HG02763 (cell line): Measurements from ENCODE around the gene CXCL5.
"Not testable (repeated sequence)": the region's sequence is repeated elsewhere in the genome, so short reads cannot be mapped to it uniquely, and the experiment has no call there.

Source experiments
- ATAC-seq: cut with Tn5 transposase; IDR thresholded peaks from one replicate; pipeline ENCODE4 v1.9.1; 2021; ENCODE audit warnings: mild to moderate bottlenecking, moderate library complexity; ENCODE audit not compliant: unreplicated experiment

Gene CXCL5

GRCh38 chr4:74015126-74015780 is 16.8 kb upstream of the CXCL5 start:
- ATAC-seq: no peak

GRCh38 chr4:74014332-74014731 is 15.9 kb upstream of the CXCL5 start:
- no peak for ATAC-seq

DNA sequence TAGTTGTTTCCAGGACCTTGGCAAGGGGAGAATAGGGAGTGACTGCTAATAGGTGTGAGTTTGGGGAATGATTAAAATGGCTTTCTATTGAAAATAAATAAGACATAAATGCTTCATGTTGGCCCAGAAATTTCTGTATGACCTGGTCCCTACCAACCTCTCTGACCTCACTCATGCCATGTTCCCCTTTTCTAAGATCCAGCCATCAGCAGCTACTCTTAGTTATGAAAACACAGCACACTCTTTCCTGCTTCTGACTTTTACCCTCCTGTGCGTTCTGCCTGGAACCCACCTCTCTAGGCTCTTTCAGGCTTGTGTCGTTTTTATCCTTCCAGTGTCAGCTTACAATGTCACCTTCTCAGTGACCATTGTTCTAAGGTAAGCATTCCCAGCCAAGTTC is 14.8 kb upstream of the CXCL5 start:
- ATAC-seq: no peak

- no peak for ATAC-seq
Measured at GRCh38 chr4:74012130-74012529, 13.7 kb upstream of the CXCL5 start.

DNA sequence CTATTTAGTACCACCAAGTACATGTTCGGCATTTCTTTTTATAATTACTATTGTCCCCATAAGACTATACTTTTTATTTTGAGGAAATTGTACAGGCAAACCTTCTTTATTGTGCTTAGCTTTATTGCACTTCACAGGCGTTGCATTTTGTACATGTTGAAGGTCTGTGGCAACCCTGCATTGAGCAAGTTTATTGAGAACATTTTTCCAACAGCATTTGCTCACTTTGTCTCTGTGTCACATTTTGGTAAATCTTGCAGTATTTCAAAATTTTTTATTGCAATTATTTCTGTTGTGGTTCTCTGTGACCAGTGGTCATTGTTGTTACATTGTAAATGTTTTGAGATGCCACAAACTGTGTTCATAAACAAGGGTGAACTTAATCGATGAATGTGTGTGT is 10.8 kb upstream of the CXCL5 start:
- no peak for ATAC-seq

DNA sequence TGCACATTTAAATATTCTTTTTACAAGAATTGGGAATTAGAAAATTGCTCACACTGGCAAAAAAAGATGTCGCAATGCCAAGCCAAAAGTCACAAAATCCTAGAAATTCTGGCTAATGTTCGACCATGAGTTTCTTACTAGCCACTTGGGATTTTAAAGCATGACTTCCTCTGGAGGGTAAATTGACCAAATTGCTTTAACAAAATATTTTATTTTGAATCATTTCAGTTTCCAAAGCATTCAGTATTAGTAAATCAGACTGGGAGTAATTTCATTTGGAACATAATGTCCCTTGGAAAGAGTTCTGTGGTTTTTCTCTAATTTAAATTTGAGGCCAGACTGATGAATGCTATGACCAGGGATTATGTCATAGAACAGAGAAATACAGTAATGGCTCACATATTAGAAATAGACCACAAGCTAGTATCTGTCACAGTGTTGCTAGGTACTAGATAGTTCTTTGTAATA is 7.6 kb upstream of the CXCL5 start:
- no peak for ATAC-seq

DNA sequence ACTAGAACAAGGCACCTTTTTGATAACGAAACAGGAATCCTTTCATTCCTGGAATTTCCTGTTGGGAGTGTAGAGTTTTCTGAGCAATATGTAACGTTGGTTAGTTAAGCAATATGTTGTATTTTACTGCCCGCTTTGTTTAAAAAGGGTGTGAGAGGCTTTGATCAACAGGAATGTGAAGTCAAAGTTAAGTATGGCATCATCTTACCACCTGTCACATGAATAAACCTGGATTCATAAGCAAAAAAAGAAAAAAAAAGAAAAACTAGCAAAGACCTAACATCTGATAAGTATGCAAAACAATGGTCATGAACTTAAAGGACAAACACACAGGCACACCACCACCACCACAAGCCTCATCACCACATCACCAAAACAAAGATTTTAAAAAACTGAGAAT is 7.1 kb upstream of the CXCL5 start:
- ATAC-seq: no peak

DNA sequence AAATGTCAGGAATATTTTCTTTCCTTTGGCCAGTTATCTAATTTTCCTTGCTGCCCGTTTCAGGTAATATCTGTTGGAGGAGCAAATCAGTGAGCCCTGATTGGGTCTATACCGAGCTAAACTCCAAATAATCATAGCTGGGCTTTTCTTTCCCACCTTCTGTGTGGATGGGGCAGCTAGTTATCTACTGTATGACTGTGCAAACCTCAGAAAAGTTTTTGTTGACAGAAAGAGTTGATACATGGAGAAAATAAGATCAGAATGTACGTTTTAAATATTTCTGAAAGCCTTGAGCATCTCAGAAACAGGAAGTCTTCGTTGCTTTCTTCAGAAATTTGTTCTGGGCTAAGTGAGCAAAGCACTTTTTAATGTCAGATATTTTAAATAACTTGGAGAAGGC is 6.2 kb upstream of the CXCL5 start:
- ATAC-seq: no peak

DNA sequence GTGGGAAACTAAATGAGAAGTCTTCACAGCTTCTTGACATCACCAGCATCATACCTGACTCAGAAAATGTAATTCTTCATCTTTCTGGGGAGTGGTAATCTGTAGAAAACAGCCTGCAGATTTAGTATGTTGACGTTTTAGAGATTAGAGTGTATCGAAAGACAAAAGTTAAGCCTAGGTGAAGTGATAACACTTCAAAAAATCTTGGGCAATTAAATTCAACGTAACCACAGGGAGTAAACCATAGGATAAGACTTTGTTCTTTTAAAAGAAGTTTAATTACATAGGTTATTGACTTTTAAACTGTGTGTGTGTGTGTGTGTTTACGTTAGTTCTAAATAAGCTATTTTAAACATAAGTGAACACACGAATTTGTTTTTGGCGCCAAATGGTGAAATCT is 1.8 kb upstream of the CXCL5 start:
- ATAC-seq: no peak

DNA sequence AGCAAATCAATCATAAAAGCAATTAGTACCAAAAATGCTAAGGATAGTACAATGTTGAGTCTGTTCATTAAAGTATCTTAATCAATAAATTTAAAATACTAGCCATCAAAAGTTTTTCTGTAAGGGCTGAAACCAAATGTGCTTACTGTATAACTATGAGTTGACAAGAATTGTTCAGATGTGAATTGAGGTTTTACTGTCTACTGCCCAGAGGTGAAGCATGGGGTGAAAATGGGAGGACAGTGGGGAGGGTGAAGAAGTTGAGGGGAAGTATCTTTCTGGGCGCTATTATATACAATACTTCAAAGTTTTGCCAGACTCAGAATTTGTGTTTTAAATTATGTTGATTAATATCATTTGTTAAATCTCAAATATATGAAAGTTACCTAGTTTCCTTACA is 6.4 kb downstream of the CXCL5 start:
- ATAC-seq: no peak

DNA sequence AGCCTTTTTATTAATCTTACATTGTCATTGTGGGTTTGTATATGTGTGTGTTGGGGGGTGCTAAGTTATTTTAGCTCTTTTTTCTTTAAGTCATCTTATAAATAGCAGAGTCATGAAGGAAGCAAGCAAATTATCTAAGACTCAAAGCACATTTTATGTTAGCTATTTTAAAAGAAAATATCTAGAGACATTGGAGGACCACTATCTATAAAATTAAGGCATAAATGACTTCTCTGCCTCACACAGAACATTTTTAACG is 6.8 kb downstream of the CXCL5 start:
- ATAC-seq: no peak

DNA sequence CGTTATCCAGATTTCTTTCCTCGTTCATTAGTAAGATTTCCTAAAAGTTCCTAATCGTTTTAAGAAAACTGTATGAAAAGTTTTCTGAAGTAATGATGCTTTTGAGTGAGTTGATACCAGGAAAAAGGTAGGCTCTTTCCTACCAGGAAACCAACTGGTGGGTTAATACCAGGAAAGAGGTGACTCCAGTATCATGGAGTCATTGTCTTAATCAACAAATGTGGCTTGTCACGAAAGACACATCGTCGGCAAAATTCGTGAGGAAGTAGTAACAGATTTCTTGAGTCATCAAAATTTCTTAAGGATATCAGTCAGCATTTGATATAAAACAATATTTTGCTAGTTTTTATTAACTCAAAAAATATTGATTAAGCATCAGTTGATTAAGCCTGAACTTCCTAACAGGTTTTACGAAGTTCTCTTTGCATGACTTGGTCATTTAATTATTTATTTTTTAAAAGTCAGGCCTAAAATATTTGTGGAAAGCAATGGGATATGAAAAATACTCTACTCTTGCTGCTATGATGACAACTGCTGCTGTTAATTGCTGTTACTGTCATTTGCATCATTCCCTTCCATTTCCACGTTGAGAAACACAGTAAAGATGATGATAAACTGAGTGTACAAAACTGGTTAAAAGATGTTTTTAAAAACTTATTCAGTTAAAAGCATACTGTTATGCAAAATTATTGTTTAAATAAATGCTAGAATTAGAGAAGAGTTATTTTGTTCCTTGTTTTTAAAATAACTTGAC is 7.3 kb downstream of the CXCL5 start:
- ATAC-seq: no peak

GRCh38 chr4:73989928-73990327 is 8.5 kb downstream of the CXCL5 start:
- no peak for ATAC-seq

- ATAC-seq: no peak
Measured at GRCh38 chr4:73989031-73989430, 9.4 kb downstream of the CXCL5 start.

DNA sequence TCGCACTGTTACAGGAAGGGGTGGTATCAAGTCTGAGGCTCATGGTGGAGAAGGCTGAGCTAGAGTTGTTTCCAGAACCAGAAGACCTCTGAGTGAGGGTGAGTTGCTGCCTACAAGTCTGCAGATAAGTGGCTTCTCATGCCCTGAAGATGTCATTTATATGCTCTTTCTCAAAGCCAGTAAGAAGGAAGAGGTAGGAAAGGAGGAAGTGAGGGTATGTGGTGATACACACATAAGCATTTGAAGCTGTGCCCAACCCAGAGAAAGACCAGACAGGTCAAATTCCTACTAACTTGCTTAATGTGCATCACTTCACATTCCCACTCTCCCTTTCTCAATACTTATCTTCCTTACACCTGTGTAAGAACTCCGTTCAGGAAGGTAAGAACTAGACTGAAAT is 10.4 kb downstream of the CXCL5 start, which contains the start of gene PPBP:
Gene PPBP, minus strand, starts transcription at position 130 of the 400 bp plus-strand sequence. Its CDS starts 87 bp downstream, at position 43.
- no peak for ATAC-seq

DNA sequence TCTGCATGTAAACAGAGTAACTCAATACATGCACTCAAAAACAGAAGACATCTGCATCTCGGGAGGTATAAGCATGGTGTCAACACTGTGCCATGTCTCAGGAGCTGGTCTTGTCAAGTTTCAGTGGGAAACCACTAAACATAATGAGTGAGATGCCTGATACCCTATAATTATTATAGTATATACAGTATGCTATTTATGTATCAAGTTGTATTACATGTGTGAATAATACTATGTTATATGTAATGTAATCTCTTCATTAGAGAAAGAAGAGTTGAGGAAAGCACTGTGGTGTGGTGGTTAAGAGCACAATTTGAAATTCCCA is 13.0 kb downstream of the CXCL5 start:
- ATAC-seq: no peak

DNA sequence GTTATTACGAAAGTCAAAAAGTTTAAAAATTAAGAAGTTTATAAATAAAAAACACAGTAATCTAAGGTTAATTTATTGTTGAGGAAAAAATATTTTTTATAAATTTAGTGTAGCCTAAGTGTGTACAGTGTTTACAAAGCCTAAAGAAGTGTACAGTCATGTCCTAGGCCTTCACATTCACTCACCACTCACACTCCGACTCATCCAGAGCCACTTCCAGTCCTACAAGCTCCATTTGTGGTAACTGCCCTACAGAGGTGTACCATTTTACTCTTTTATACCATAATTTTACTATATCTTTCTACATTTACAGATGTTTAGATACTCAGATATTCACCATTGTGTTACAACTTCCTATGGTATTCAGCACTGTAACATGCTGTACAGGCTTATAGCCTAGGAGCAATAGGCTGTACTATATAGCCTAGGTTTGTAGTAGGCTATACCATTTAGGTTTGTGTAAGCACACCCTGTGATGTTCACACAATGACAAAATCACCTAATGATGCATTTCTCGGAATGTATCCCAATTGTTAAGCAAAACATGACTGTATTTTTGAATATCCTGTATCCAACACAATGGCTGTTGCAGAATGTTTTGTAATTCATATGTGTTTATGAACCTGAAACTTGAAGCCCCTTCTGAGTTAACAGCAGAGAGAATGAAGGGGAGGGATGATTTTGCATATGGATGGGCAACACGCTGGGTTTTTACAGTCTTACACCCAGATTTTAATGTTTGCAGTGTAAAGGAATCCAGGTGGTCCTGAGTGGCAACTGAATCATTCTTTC is 13.5 kb downstream of the CXCL5 start:
- ATAC-seq: no peak

GRCh38 chr4:73981175-73981574 is 17.3 kb downstream of the CXCL5 start:
- not testable (repeated sequence) for ATAC-seq

- ATAC-seq: no peak
Measured at GRCh38 chr4:73979407-73979957, 19.0 kb downstream of the CXCL5 start.

DNA sequence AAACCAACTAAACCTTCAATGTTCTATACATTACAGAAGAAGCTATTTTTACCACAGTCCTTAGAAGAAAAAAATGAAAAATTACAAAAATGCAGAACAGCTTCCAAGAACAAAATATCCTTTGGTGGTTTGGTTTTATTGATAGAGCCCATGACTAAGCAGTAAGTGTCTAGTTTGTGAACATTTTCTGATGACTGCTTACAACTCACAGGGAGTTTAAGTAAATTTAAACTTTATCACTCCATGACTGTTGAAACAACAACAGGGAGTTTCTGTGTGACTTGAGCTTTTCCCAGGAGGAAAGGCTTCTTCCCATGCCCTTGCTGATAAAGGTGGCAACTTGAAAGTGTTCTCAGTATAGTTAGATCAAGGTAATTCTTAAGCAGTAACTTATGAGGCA is 19.6 kb downstream of the CXCL5 start:
- no peak for ATAC-seq

- no peak for ATAC-seq
Measured at GRCh38 chr4:73976716-73977115, 21.8 kb downstream of the CXCL5 start.

DNA sequence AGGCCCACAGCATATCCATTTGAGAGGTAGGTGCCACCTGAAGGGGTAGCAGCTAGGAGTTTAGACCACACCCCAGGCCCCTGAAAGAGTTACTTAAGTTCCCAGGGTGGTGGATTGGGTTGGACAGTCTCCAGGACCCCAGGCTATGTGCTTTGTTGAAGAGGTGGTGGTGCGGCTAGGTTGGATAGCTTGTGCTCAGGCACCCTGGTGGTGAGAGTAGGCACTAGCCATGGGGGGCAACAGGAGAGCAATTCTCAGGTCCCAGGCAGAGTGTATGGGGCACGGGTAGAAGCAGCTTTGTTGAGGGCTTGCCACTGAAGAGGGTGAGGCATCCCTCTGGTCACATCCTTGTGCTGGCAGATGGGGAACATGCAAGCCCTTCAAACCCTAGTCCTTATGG is 22.3 kb downstream of the CXCL5 start:
- no peak for ATAC-seq
